SK-N-SH treated with all-trans-retinoic acid at 6 μM for 48 hours (cell line): Measurements from ENCODE around the gene KCNMB3.

Experiments
- BACH2 ChIP-seq: fragments of 250-450 bp; sonication (Bioruptor Pico); IDR thresholded peaks from 2 replicates; pipeline ENCODE4 v1.9.0; 2021; ENCODE audit warnings: mild to moderate bottlenecking, borderline replicate concordance
- CREB5 ChIP-seq: fragments of 250-450 bp; sonication (Bioruptor Pico); IDR thresholded peaks from 2 replicates; pipeline ENCODE4 v1.5.1; 2020; ENCODE audit warnings: low read depth, mild to moderate bottlenecking, moderate library complexity
- OSR1 ChIP-seq: fragments of 250-450 bp; sonication (Bioruptor Pico); IDR thresholded peaks from 2 replicates; pipeline ENCODE4 v1.8.0; 2022; ENCODE audit warnings: moderate library complexity, mild to moderate bottlenecking, inconsistent platforms
- PPARA ChIP-seq: fragments of 250-450 bp; sonication (Bioruptor Pico); IDR thresholded peaks from 2 replicates; pipeline ENCODE4 v1.5.0; 2020; ENCODE audit warnings: mild to moderate bottlenecking, borderline replicate concordance
- RARB ChIP-seq: fragments of 250-450 bp; sonication (Bioruptor Pico); IDR thresholded peaks from 2 replicates; pipeline ENCODE4 v1.8.0; 2021; ENCODE audit warnings: mild to moderate bottlenecking, moderate library complexity
- SNAI2 ChIP-seq: fragments of 250-450 bp; sonication (Bioruptor Pico); IDR thresholded peaks from 2 replicates; pipeline ENCODE4 v1.5.0; 2020; ENCODE audit warnings: mild to moderate bottlenecking, moderate library complexity

- TF ChIP-seq RARB (no peak), SNAI2 (CRISPR knock-in tag) (no peak), BACH2 (CRISPR knock-in tag) (no peak), PPARA (CRISPR knock-in tag) (no peak), OSR1 (CRISPR knock-in tag) (no peak), CREB5 (CRISPR knock-in tag) (no peak)
Measured at GRCh38 chr3:179292450-179292849, 41.5 kb upstream of the KCNMB3 start.
